Spleen (tissue), 7 donors: ENCODE data around the gene RPRD1A.

Experiments used
- CTCF ChIP-seq, 11 experiments: fragments of 200-600 bp in 7 of 11; fragments of 450-650 bp in 4 of 11; sonication (generic) in 4 of 11; IDR thresholded peaks in 8 of 11; conservative IDR thresholded peaks in 3 of 11; 1 replicate in 7 of 11; 2 replicates in 4 of 11; pipeline versions ENCODE4 v1.4.0 to v1.8.0; 2016 to 2021; ENCODE audit warnings: antibody characterized with exemption in 11 of 11, inconsistent platforms in 4 of 11, mild to moderate bottlenecking in 1 of 11
- POLR2A ChIP-seq, 3 donors: fragments of 450-650 bp; IDR thresholded peaks; one replicate each; pipeline ENCODE4 v1.5.1; 2017; ENCODE audit warnings: antibody characterized with exemption in 3 of 3, mild to moderate bottlenecking in 1 of 3
- POLR2AphosphoS5 ChIP-seq, 3 donors: sonication (generic); formaldehyde crosslinking; IDR thresholded peaks; one replicate each; pipeline ENCODE4 v1.5.1; 2017; ENCODE audit warnings: antibody characterized with exemption in 3 of 3
- donor health status: DM: no; HTN: no; CAD: no; lungs with moderate emphysema.
- donor health status: DM: no; HTN: no; CAD: no.
- donor health status: DM: no; HTN: no; CAD: no.

GRCh38 chr18:36088256-36088655 lies 20.9 kb upstream of the RPRD1A start:
- TF ChIP-seq CTCF (IDR thresholded peaks at IDR 0.05 in 8 of 11, conservative IDR thresholded peaks at IDR 0.05 in 3 of 11), result no peak
- TF ChIP-seq POLR2A (IDR thresholded peaks at IDR 0.05), result no peak
- TF ChIP-seq POLR2AphosphoS5 (IDR thresholded peaks at IDR 0.05), result no peak
